Activated naive CD8-positive, alpha-beta T cell treated with anti-CD3 and anti-CD28 coated beads, Interleukin-2, amount 50 U/mL, for 24 hours (primary cell): Measurements from ENCODE around the gene PSMD8.

Experiments
- ATAC-seq: fragments of 150-1000 bp; cut with Tn5 transposase; one replicate; pipeline ENCODE4 v1.10.0; 2021
- DNase-seq: peaks from one replicate; pipeline ENCODE4 v3.0.0; 2021
- H3K27ac Mint-ChIP-seq: one replicate; pipeline ENCODE4 v1.8.0; 2021; ENCODE audit warnings: mild to moderate bottlenecking, mixed read lengths
- H3K27me3 Mint-ChIP-seq: one replicate; pipeline ENCODE4 v1.8.0; 2021; ENCODE audit warnings: mixed read lengths
- H3K36me3 Mint-ChIP-seq: one replicate; pipeline ENCODE4 v1.8.0; 2021; ENCODE audit warnings: low read depth, mixed read lengths
- H3K4me1 Mint-ChIP-seq: one replicate; pipeline ENCODE4 v1.8.0; 2021; ENCODE audit warnings: mixed read lengths
- H3K4me3 Mint-ChIP-seq: one replicate; pipeline ENCODE4 v1.8.0; 2021; ENCODE audit warnings: mild to moderate bottlenecking, moderate library complexity, mixed read lengths
- H3K9me3 Mint-ChIP-seq: one replicate; pipeline ENCODE4 v1.8.0; 2021; ENCODE audit warnings: mixed read lengths

The PSMD8 gene

GRCh38 chr19:38375098-38375493 lies 725 bp downstream of the PSMD8 start:
- Mint-ChIP-seq H3K27ac (peak overlapping the region; percentile 97), H3K27me3 (no peaks in the 10 kb centered on the region), H3K4me1 (peaks cover 27% of the 10 kb centered on the region), H3K4me3 (peak overlapping the region; percentile 98), H3K9me3 (no peaks in the 10 kb centered on the region), H3K36me3 (peaks cover 38% of the 10 kb centered on the region)
- no peak for ATAC-seq
- DNase-seq, result no peak

GRCh38 chr19:38375748-38376147 lies 1.4 kb downstream of the PSMD8 start:
- H3K4me1 Mint-ChIP-seq, result peaks cover 27% of the 10 kb centered on the region
- no peaks in the 10 kb centered on the region for H3K9me3 Mint-ChIP-seq
- peak overlapping the region; percentile 97 for H3K27ac Mint-ChIP-seq
- no peaks in the 10 kb centered on the region for H3K27me3 Mint-ChIP-seq
- ATAC-seq (no peak), DNase-seq (no peak)
- peak overlapping the region; percentile 98 for H3K4me3 Mint-ChIP-seq
- H3K36me3 Mint-ChIP-seq, result peaks cover 42% of the 10 kb centered on the region

GRCh38 chr19:38376576-38376975 lies 2.2 kb downstream of the PSMD8 start:
- peaks cover 49% of the 10 kb centered on the region for H3K36me3 Mint-ChIP-seq

DNA sequence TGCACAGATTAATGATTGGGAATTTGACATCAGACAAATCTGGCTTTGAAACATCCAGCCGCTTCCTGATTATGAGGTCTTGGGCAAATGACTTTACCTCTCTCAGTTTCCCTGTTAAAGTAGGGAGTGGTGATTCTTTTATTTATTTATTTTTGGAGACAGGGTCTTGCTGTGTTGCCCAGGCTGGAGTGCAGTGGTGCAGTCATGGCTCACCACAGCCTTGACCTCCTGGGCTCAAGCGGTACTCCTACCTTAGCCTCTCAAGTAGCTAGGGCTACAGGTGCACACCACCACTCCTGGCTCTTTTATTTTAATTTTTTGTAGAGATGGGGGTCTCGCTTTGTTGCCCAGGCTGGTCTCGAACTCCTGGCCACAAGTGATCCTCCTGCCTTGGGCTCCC lies 2.7 kb downstream of the PSMD8 start:
- no peaks in the 10 kb centered on the region for H3K27me3 Mint-ChIP-seq
- H3K36me3 Mint-ChIP-seq, result peaks cover 53% of the 10 kb centered on the region
- H3K27ac Mint-ChIP-seq, result no peak overlapping the region
- H3K4me1 Mint-ChIP-seq, result peaks cover 27% of the 10 kb centered on the region
- no peaks in the 10 kb centered on the region for H3K9me3 Mint-ChIP-seq
- no peak overlapping the region for H3K4me3 Mint-ChIP-seq
- no peak for ATAC-seq
- no peak for DNase-seq

More at GRCh38 chr19:38376576-38376975, 2.2 kb downstream of the PSMD8 start:
- peak overlapping the region; percentile 55 for H3K27ac Mint-ChIP-seq
- no peaks in the 10 kb centered on the region for H3K27me3 Mint-ChIP-seq
- no peaks in the 10 kb centered on the region for H3K9me3 Mint-ChIP-seq
- ATAC-seq (no peak), DNase-seq (no peak)
- H3K4me1 Mint-ChIP-seq, result peaks cover 27% of the 10 kb centered on the region
- peak overlapping the region; percentile 98 for H3K4me3 Mint-ChIP-seq

DNA sequence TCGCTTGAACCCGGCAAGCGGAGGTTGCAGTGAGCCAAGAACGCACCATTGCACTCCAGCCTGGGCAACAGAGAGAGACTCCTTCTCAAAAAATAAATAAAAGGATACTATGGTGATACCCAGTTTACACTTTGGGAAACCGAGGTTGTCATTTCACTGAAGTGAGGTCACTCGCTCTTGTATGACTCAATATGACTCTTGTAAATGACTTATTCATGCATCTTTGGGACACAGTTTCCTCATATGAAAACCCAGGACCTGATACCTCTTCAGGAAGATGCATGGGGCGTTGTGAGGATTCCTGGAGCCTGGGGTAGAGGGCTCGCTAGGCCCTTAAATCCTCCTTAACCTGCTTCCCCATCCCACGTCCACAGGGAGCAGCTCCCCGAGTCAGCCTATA lies 4.5 kb downstream of the PSMD8 start:
- no peaks in the 10 kb centered on the region for H3K27me3 Mint-ChIP-seq
- no peak overlapping the region for H3K4me3 Mint-ChIP-seq
- H3K27ac Mint-ChIP-seq, result no peak overlapping the region
- no peak for DNase-seq
- H3K36me3 Mint-ChIP-seq, result peaks cover 71% of the 10 kb centered on the region
- no peak for ATAC-seq
- H3K4me1 Mint-ChIP-seq, result peaks cover 27% of the 10 kb centered on the region
- no peaks in the 10 kb centered on the region for H3K9me3 Mint-ChIP-seq

DNA sequence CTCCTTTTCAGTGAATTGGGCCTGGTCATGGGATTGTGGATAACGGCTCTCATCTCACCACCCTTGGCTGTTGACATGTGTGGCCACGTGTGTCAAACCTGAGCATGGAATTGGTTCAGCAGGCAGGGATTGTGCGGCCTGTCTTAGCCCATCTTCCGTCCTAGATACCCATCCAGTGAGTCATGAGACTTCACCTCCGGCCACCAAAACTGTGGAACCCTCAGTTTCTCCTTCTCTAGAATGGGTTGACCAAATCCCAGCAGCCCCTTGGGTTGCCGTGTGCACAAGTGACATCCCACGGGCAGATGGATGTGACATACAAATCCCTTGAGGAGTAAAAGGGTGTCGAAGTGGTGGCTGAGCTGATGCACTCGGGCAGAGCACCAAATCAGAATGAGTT lies 6.8 kb downstream of the PSMD8 start:
- H3K4me3 Mint-ChIP-seq, result no peak overlapping the region
- H3K9me3 Mint-ChIP-seq, result no peaks in the 10 kb centered on the region
- ATAC-seq (no peak), DNase-seq (no peak)
- H3K4me1 Mint-ChIP-seq, result peaks cover 12% of the 10 kb centered on the region
- H3K36me3 Mint-ChIP-seq, result peaks cover 69% of the 10 kb centered on the region
- no peaks in the 10 kb centered on the region for H3K27me3 Mint-ChIP-seq
- H3K27ac Mint-ChIP-seq, result no peak overlapping the region

- Mint-ChIP-seq H3K4me3 (no peak overlapping the region), H3K27me3 (peaks cover 8% of the 10 kb centered on the region), H3K9me3 (no peaks in the 10 kb centered on the region), H3K4me1 (peaks cover 12% of the 10 kb centered on the region), H3K36me3 (peaks cover 63% of the 10 kb centered on the region), H3K27ac (no peak overlapping the region)
- ATAC-seq (no peak), DNase-seq (no peak)
Observed at GRCh38 chr19:38383184-38383583, 8.8 kb downstream of the PSMD8 start.

DNA sequence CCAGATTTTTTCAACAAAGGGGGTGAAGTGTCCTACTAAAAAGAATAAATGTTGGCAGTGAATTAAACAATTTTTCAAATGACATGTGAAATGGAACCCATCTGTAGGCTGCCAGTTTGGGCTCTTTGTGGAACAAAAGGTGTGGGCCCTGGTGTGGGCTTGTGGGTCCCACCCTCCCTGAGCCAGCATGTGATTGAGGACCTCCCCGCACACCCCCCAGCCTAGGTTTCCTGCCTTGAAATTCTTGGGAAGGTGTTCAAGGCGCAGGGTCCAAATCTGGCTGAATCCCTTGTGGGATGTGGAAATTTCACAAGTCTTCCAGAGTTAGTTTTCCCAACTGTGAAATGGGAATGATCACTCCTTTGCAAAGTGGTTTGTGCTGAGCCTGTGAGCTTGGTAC lies 9.4 kb downstream of the PSMD8 start:
- no peak overlapping the region for H3K4me3 Mint-ChIP-seq
- H3K27ac Mint-ChIP-seq, result no peak overlapping the region
- no peak for ATAC-seq
- H3K4me1 Mint-ChIP-seq, result peaks cover 13% of the 10 kb centered on the region
- H3K9me3 Mint-ChIP-seq, result no peaks in the 10 kb centered on the region
- H3K36me3 Mint-ChIP-seq, result peaks cover 59% of the 10 kb centered on the region
- H3K27me3 Mint-ChIP-seq, result peaks cover 9% of the 10 kb centered on the region
- no peak for DNase-seq

DNA sequence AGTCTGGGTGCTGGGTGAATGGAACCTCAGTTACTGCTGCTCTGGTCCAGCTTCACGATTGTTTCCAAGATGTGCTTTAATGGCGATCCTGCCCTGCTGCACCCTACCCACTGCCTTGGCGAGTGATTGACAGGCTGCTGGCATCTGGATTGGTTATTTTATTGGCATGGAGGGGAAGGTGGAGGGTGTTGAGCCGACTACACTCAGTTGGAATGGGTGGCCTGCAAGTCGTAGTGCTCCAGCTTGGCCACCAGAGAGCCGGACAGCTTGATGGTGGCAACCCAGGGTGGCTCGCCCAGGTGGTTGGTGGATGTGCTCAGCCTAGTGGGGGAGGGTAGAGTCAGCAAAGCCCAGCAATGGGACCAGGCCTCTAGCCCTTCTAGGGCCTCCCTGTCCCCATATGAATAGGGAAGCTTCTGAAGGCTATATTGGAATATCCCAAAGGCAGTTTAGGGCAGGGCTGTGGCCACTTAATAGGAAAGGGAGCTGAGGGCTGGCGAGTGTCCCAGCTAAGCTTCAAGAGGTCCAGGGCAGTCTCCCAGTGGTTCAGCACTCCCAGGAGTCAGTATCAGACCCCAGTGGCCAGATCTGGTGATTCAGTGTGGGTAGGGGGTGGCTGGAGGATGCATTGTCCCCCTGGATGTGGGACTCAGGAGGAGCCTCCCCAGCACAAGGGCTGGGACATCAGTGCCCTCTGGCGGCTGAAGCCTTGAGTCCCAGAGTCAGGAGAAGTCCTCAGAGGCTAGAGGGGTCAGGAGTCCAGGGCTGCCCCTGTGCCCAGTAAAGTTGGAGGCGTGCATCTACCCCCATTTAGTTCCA lies 10.0 kb downstream of the PSMD8 start:
- Mint-ChIP-seq H3K27ac (no peak overlapping the region), H3K36me3 (peaks cover 53% of the 10 kb centered on the region), H3K4me1 (peaks cover 15% of the 10 kb centered on the region), H3K9me3 (no peaks in the 10 kb centered on the region), H3K4me3 (no peak overlapping the region), H3K27me3 (peaks cover 10% of the 10 kb centered on the region)
- DNase-seq (no peak), ATAC-seq (no peak)

- DNase-seq (no peak), ATAC-seq (no peak)
- H3K4me3 Mint-ChIP-seq, result no peak overlapping the region
- peaks cover 15% of the 10 kb centered on the region for H3K27me3 Mint-ChIP-seq
- H3K4me1 Mint-ChIP-seq, result peaks cover 17% of the 10 kb centered on the region
- no peaks in the 10 kb centered on the region for H3K9me3 Mint-ChIP-seq
- peaks cover 48% of the 10 kb centered on the region for H3K36me3 Mint-ChIP-seq
- no peak overlapping the region for H3K27ac Mint-ChIP-seq
Observed at GRCh38 chr19:38385057-38385803, 10.9 kb downstream of the PSMD8 start.

DNA sequence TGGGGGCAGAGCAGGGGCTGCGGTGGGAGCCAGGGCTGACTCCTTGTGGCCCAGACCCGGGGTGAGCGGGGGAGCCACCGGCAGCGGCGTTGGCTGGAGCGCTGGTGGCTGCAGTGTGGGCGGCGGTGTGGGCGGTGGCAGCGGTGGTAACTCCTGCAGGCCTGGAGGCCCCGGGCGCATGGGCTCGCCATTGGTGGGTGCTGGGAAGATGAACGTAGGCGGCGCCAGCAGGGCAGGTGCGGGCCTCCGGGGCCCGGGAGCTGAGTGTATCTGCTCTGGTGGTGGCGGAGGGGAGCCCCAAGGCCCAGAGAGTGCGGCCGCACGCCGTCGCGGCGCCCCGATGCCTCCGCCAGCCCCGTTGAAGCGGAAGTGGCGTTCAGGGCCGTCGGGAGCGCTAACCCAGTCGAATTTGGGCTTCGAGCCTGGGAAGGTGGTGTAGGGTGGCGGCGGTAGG lies 11.5 kb downstream of the PSMD8 start:
- Mint-ChIP-seq H3K27me3 (peaks cover 17% of the 10 kb centered on the region), H3K4me3 (no peak overlapping the region)

GRCh38 chr19:38386300-38386970 lies 12.1 kb downstream of the PSMD8 start:
- no peaks in the 10 kb centered on the region for H3K9me3 Mint-ChIP-seq
- no peak for DNase-seq
- peaks cover 17% of the 10 kb centered on the region for H3K4me1 Mint-ChIP-seq
- H3K4me3 Mint-ChIP-seq, result no peak overlapping the region
- peaks cover 23% of the 10 kb centered on the region for H3K27me3 Mint-ChIP-seq
- H3K36me3 Mint-ChIP-seq, result peaks cover 40% of the 10 kb centered on the region
- H3K27ac Mint-ChIP-seq, result no peak overlapping the region
- no peak for ATAC-seq

More for the DNA sequence above, 11.5 kb downstream of the PSMD8 start:
- H3K9me3 Mint-ChIP-seq, result no peaks in the 10 kb centered on the region
- H3K27ac Mint-ChIP-seq, result no peak overlapping the region
- ATAC-seq (no peak), DNase-seq (no peak)
- peaks cover 45% of the 10 kb centered on the region for H3K36me3 Mint-ChIP-seq
- peaks cover 17% of the 10 kb centered on the region for H3K4me1 Mint-ChIP-seq

DNA sequence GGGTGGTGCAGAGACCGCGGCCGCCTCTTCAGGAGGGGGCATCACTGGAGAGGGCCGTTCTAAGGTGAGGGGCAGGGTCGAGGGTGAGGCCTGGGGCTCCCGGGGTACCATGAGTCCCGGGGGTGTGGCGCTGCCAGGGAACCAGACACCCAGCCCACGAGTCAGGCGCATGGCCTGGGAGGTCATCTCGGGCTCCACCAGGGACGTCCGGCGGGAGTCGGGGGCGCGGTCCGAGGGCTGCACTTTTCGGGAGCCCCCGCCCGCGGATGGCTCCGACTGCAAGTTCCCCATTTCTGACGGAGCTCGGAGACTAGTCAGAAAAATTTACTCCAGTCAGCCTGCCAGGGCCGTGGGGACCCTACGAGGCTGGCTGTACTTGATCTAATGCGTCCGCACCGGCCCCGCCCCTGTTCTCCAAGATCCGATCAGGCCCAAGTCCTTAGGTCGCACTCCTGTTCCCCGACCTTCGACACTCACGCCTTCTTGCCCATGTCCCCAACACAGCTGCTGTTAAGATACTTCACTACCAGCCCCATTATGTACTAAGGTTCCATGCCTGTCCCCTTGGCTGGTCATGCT lies 12.7 kb downstream of the PSMD8 start:
- Mint-ChIP-seq H3K27me3 (peaks cover 26% of the 10 kb centered on the region), H3K4me3 (peak overlapping the region; percentile 62), H3K27ac (peak overlapping the region; percentile 67), H3K36me3 (peaks cover 34% of the 10 kb centered on the region), H3K4me1 (peaks cover 17% of the 10 kb centered on the region), H3K9me3 (no peaks in the 10 kb centered on the region)
- DNase-seq (no peak), ATAC-seq (no peak)

- H3K9me3 Mint-ChIP-seq, result no peaks in the 10 kb centered on the region
- peak within 1 kb of the TSS; percentile 67 for H3K27ac Mint-ChIP-seq
- peaks cover 20% of the 10 kb centered on the region for H3K4me1 Mint-ChIP-seq
- peak; percentile 62 for ATAC-seq
- H3K4me3 Mint-ChIP-seq, result peak within 1 kb of the TSS; percentile 79
- peaks cover 28% of the 10 kb centered on the region for H3K36me3 Mint-ChIP-seq
- DNase-seq, result peak; percentile 84
- H3K27me3 Mint-ChIP-seq, result peaks cover 28% of the 10 kb centered on the region
Observed at GRCh38 chr19:38387550-38388348, 13.4 kb downstream of the PSMD8 start, which contains the start of gene GGN. Gene GGN, minus strand, starts transcription at chr19:38388034. Its CDS starts 773 bp downstream, at chr19:38387261.
